GM23338 (cell line): ENCODE data around the gene RHOD. TPM values are rescaled to one million over a fixed set of nuclear protein-coding genes. Genes with fewer than 3 reads are reported as not detected.

Experiments
- ATAC-seq: fragments of 200-7000 bp; cut with Tn5 transposase; 3 replicates; pipeline ENCODE4 v1.9.1; 2020
- DNase-seq: peaks from one replicate; pipeline ENCODE4 v3.0.0-alpha.2; 2015; ENCODE audit warnings: low spot score
- H2AFZ ChIP-seq: fragments of 200-600 bp; sonication (generic); 2 replicates; pipeline ENCODE4 v1.8.0; 2016; ENCODE audit warnings: antibody characterized with exemption, mild to moderate bottlenecking, moderate library complexity
- H3F3A ChIP-seq: fragments of 200-600 bp; sonication (generic); replicated peaks from 2 replicates; pipeline ENCODE4 v1.8.0; 2017; ENCODE audit warnings: antibody characterized with exemption, mixed run types, low read depth
- H3K27ac ChIP-seq: fragments of 200-600 bp; sonication (generic); 2 replicates; pipeline ENCODE4 v1.6.1; 2016; ENCODE audit warnings: low read depth
- H3K27me3 ChIP-seq: fragments of 200-600 bp; sonication (generic); 2 replicates; pipeline ENCODE4 v1.8.0; 2016; ENCODE audit warnings: mild to moderate bottlenecking, mixed run types, moderate library complexity; ENCODE audit not compliant: insufficient read depth
- H3K36me3 ChIP-seq: fragments of 200-600 bp; sonication (generic); 2 replicates; pipeline ENCODE4 v1.8.0; 2016; ENCODE audit warnings: mild to moderate bottlenecking; ENCODE audit not compliant: insufficient read depth
- H3K4me1 ChIP-seq: fragments of 200-600 bp; sonication (generic); 2 replicates; pipeline ENCODE4 v1.8.0; 2016; ENCODE audit warnings: mild to moderate bottlenecking, moderate library complexity; ENCODE audit not compliant: insufficient read depth
- H3K4me2 ChIP-seq: fragments of 200-600 bp; sonication (generic); 2 replicates; pipeline ENCODE4 v1.7.1; 2017; ENCODE audit warnings: mixed run types
- H3K4me3 ChIP-seq: fragments of 200-600 bp; sonication (generic); 2 replicates; pipeline ENCODE4 v1.6.1; 2016; ENCODE audit warnings: mixed run types
- H3K79me2 ChIP-seq: fragments of 200-600 bp; sonication (generic); replicated peaks from 2 replicates; pipeline ENCODE4 v1.8.0; 2017; ENCODE audit warnings: mild to moderate bottlenecking; ENCODE audit not compliant: insufficient read depth
- H3K9me2 ChIP-seq: fragments of 200-600 bp; sonication (generic); 2 replicates; pipeline ENCODE4 v1.8.0; 2017; ENCODE audit not compliant: insufficient read depth
- H4K20me1 ChIP-seq: fragments of 200-600 bp; sonication (generic); replicated peaks from 2 replicates; pipeline ENCODE4 v1.8.0; 2017; ENCODE audit warnings: mild to moderate bottlenecking; ENCODE audit not compliant: insufficient read depth
- H3K27ac Mint-ChIP-seq: 2 replicates; pipeline ENCODE4 v1.8.0; 2020; ENCODE audit warnings: inconsistent platforms, mild to moderate bottlenecking, moderate library complexity, mixed read lengths
- H3K27me3 Mint-ChIP-seq: 3 replicates; pipeline ENCODE4 v1.8.0; 2022; ENCODE audit warnings: low read depth, mild to moderate bottlenecking, moderate library complexity, mixed read lengths, inconsistent platforms; ENCODE audit not compliant: insufficient read depth, poor library complexity
- H3K36me3 Mint-ChIP-seq: 3 replicates; pipeline ENCODE4 v1.8.0; 2021; ENCODE audit warnings: low read depth, mild to moderate bottlenecking, inconsistent platforms, moderate library complexity, mixed read lengths
- H3K4me1 Mint-ChIP-seq: 3 replicates; pipeline ENCODE4 v1.8.0; 2020; ENCODE audit warnings: mild to moderate bottlenecking, inconsistent platforms, mixed read lengths
- H3K4me3 Mint-ChIP-seq: 3 replicates; pipeline ENCODE4 v1.8.0; 2021; ENCODE audit warnings: moderate library complexity, mild to moderate bottlenecking, inconsistent platforms, mixed read lengths
- H3K9me3 Mint-ChIP-seq: 3 replicates; pipeline ENCODE4 v1.8.0; 2020; ENCODE audit warnings: moderate library complexity, mild to moderate bottlenecking, inconsistent platforms, mixed read lengths
- CREB1 ChIP-seq: fragments of 250-450 bp; sonication (Bioruptor Pico); IDR thresholded peaks from 2 replicates; pipeline ENCODE4 v1.5.0; 2020; ENCODE audit warnings: low read depth, mild to moderate bottlenecking, moderate library complexity
- ETS1 ChIP-seq: IDR thresholded peaks from 2 replicates; pipeline ENCODE4 v1.6.1; 2016; ENCODE audit warnings: antibody characterized with exemption
- EZH2phosphoT487 ChIP-seq: fragments of 200-600 bp; sonication (generic); IDR thresholded peaks from one replicate; pipeline ENCODE4 v1.8.1; 2018; ENCODE audit warnings: antibody characterized with exemption; ENCODE audit not compliant: unreplicated experiment
- JUNB ChIP-seq: IDR thresholded peaks from one replicate; pipeline ENCODE4 v1.6.1; 2016; ENCODE audit warnings: antibody characterized with exemption; ENCODE audit not compliant: unreplicated experiment
- NANOG ChIP-seq: IDR thresholded peaks from 2 replicates; pipeline ENCODE4 v1.6.1; 2016; ENCODE audit warnings: antibody characterized with exemption, borderline replicate concordance
- POLR2AphosphoS5 ChIP-seq: IDR thresholded peaks from 2 replicates; pipeline ENCODE4 v1.6.1; 2016; ENCODE audit warnings: antibody characterized with exemption, low read depth
- REST ChIP-seq: IDR thresholded peaks from one replicate; pipeline ENCODE4 v1.6.1; 2018; ENCODE audit warnings: antibody characterized with exemption; ENCODE audit not compliant: unreplicated experiment
- STAT1 ChIP-seq: IDR thresholded peaks from one replicate; pipeline ENCODE4 v1.6.1; 2016; ENCODE audit warnings: antibody characterized with exemption; ENCODE audit not compliant: unreplicated experiment
- ZNF114 ChIP-seq: fragments of 250-450 bp; sonication (Bioruptor Pico); IDR thresholded peaks from 2 replicates; pipeline ENCODE4 v1.5.0; 2020; ENCODE audit warnings: mild to moderate bottlenecking, moderate library complexity
- ZNF331 ChIP-seq: fragments of 250-450 bp; sonication (Bioruptor Pico); IDR thresholded peaks from 2 replicates; pipeline ENCODE4 v1.5.0; 2020; ENCODE audit warnings: low read depth, mild to moderate bottlenecking, moderate library complexity
- polyA plus RNA-seq: library from polyadenylated mRNA; unstranded; fragments of >200 nt; fragmentation: Nextera tagmentation; extraction: Ambion mirVana; gene quantifications from 2 replicates; pipeline ENCODE4 v1.2.1, GENCODE V29; 2016
- total RNA-seq: library from RNA; depleted of rRNA; stranded (reverse); fragments of >200 nt; shearing (Covaris generic); gene quantifications from 2 replicates; pipeline ENCODE4 v1.2.3, GENCODE V29; 2014
- TF ChIP-seq, protein P1 (sequence below): fragments of 250-450 bp; sonication (Bioruptor Pico); IDR thresholded peaks from 2 replicates; pipeline ENCODE4 v1.5.0; 2020; ENCODE audit warnings: mild to moderate bottlenecking, moderate library complexity
- TF ChIP-seq, protein P2 (sequence below), 2 experiments: fragments of 200-600 bp in 1 of 2; sonication (generic) in 1 of 2; conservative IDR thresholded peaks; 2 replicates each; pipeline versions ENCODE4 v1.5.1 to v1.6.1; 2016 to 2017; ENCODE audit warnings: antibody characterized with exemption in 2 of 2, low read depth in 2 of 2, mild to moderate bottlenecking in 2 of 2, moderate library complexity in 1 of 2

Gene RHOD
- total and polyA plus RNA-seq, 2 experiments from 2014 or later = 13.8 to 16.2 TPM

DNA sequence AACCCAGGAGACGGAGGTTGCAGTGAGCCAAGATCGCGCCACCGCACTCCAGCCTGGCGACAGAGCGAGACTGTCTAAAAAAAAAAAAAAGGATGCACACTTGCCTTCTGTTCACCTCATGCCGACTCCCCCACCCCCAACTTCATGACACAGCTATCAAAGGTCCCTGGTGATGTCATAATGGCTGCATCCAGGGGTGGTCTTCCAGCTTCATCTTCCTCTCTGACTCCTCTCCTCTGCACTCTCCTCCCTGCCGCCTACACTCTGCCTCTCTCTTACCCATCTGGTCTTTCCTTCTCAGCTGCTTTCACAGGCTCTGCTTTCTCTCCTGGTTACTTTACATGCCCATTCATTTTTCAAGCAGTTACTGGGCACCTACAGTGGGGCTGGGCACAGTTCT is 46.0 kb downstream of the RHOD start:
- Histone ChIP-seq H4K20me1 (no peaks in the 10 kb centered on the region), H3F3A (no peaks in the 10 kb centered on the region), H3K36me3 (no peaks in the 10 kb centered on the region), H2AFZ (0 out of 2 replicates have a peak overlapping the region, but pooled peaks have one; percentile 38), H3K9me2 (no peaks in the 10 kb centered on the region), H3K27ac (no peak overlapping the region), H3K27me3 (no peaks in the 10 kb centered on the region), H3K79me2 (no peaks in the 10 kb centered on the region), H3K4me1 (no peaks in the 10 kb centered on the region), H3K4me2 (no peak overlapping the region), H3K4me3 (no peak overlapping the region)
- DNase-seq = no peak
- TF ChIP-seq, protein P1, sequence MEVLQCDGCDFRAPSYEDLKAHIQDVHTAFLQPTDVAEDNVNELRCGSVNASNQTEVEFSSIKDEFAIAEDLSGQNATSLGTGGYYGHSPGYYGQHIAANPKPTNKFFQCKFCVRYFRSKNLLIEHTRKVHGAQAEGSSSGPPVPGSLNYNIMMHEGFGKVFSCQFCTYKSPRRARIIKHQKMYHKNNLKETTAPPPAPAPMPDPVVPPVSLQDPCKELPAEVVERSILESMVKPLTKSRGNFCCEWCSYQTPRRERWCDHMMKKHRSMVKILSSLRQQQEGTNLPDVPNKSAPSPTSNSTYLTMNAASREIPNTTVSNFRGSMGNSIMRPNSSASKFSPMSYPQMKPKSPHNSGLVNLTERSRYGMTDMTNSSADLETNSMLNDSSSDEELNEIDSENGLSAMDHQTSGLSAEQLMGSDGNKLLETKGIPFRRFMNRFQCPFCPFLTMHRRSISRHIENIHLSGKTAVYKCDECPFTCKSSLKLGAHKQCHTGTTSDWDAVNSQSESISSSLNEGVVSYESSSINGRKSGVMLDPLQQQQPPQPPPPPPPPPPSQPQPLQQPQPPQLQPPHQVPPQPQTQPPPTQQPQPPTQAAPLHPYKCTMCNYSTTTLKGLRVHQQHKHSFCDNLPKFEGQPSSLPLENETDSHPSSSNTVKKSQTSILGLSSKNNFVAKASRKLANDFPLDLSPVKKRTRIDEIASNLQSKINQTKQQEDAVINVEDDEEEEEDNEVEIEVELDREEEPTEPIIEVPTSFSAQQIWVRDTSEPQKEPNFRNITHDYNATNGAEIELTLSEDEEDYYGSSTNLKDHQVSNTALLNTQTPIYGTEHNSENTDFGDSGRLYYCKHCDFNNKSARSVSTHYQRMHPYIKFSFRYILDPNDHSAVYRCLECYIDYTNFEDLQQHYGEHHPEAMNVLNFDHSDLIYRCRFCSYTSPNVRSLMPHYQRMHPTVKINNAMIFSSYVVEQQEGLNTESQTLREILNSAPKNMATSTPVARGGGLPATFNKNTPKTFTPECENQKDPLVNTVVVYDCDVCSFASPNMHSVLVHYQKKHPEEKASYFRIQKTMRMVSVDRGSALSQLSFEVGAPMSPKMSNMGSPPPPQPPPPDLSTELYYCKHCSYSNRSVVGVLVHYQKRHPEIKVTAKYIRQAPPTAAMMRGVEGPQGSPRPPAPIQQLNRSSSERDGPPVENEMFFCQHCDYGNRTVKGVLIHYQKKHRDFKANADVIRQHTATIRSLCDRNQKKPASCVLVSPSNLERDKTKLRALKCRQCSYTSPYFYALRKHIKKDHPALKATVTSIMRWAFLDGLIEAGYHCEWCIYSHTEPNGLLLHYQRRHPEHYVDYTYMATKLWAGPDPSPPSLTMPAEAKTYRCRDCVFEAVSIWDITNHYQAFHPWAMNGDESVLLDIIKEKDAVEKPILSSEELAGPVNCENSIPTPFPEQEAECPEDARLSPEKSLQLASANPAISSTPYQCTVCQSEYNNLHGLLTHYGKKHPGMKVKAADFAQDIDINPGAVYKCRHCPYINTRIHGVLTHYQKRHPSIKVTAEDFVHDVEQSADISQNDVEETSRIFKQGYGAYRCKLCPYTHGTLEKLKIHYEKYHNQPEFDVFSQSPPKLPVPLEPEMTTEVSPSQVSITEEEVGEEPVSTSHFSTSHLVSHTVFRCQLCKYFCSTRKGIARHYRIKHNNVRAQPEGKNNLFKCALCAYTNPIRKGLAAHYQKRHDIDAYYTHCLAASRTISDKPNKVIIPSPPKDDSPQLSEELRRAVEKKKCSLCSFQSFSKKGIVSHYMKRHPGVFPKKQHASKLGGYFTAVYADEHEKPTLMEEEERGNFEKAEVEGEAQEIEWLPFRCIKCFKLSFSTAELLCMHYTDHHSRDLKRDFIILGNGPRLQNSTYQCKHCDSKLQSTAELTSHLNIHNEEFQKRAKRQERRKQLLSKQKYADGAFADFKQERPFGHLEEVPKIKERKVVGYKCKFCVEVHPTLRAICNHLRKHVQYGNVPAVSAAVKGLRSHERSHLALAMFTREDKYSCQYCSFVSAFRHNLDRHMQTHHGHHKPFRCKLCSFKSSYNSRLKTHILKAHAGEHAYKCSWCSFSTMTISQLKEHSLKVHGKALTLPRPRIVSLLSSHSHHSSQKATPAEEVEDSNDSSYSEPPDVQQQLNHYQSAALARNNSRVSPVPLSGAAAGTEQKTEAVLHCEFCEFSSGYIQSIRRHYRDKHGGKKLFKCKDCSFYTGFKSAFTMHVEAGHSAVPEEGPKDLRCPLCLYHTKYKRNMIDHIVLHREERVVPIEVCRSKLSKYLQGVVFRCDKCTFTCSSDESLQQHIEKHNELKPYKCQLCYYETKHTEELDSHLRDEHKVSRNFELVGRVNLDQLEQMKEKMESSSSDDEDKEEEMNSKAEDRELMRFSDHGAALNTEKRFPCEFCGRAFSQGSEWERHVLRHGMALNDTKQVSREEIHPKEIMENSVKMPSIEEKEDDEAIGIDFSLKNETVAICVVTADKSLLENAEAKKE (CRISPR knock-in tag) = no peak
- TF ChIP-seq EZH2phosphoT487 (no peak), REST (no peak), CREB1 (CRISPR knock-in tag) (no peak), POLR2AphosphoS5 (no peak), ETS1 (no peak), ZNF331 (CRISPR knock-in tag) (no peak), JUNB (no peak), STAT1 (no peak), NANOG (no peak), ZNF114 (no peak)
- TF ChIP-seq, protein P2, sequence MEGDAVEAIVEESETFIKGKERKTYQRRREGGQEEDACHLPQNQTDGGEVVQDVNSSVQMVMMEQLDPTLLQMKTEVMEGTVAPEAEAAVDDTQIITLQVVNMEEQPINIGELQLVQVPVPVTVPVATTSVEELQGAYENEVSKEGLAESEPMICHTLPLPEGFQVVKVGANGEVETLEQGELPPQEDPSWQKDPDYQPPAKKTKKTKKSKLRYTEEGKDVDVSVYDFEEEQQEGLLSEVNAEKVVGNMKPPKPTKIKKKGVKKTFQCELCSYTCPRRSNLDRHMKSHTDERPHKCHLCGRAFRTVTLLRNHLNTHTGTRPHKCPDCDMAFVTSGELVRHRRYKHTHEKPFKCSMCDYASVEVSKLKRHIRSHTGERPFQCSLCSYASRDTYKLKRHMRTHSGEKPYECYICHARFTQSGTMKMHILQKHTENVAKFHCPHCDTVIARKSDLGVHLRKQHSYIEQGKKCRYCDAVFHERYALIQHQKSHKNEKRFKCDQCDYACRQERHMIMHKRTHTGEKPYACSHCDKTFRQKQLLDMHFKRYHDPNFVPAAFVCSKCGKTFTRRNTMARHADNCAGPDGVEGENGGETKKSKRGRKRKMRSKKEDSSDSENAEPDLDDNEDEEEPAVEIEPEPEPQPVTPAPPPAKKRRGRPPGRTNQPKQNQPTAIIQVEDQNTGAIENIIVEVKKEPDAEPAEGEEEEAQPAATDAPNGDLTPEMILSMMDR (conservative IDR thresholded peaks at IDR 0.05; ENCODE audit: low read depth in 2 of 2) = no peak
- H3K36me3 Mint-ChIP-seq = no peaks in the 10 kb centered on the region
- no peaks in the 10 kb centered on the region; the same call in 2 of the 3 replicates for H3K9me3 Mint-ChIP-seq
- H3K27me3 Mint-ChIP-seq = peaks cover 5% of the 10 kb centered on the region
- H3K4me3 Mint-ChIP-seq = no peak overlapping the region
- no peak for ATAC-seq
- no peak overlapping the region; the same call in 1 of the 2 replicates for H3K27ac Mint-ChIP-seq
- H3K4me1 Mint-ChIP-seq = peaks cover 16% of the 10 kb centered on the region
